Heart left ventricle (tissue), 13 donors: ENCODE results near the gene NPM1.

Experiments used
- POLR2A ChIP-seq, 2 donors: fragments of 450-650 bp; IDR thresholded peaks; one replicate each; pipeline ENCODE4 v1.6.1; 2017; ENCODE audit warnings: antibody characterized with exemption in 2 of 2, mild to moderate bottlenecking in 2 of 2, moderate library complexity in 2 of 2
- TF ChIP-seq, protein P1 (sequence below), 12 donors: fragments of 200-600 bp; sonication (generic) in 4 of 12; IDR thresholded peaks; one replicate each; pipeline versions ENCODE4 v1.5.0 to v1.8.0; 2018 to 2022; ENCODE audit warnings: antibody characterized with exemption in 12 of 12, mild to moderate bottlenecking in 5 of 12
- donor health status: ischemic (EF 13 %, LVEDD 7.1; RV severe dilation, severe dysfunction).
- donor health status: DM: no; HTN: yes; CAD: no.
- donor health status: DM: no; HTN: no; CAD: no.
- donor health status: ischemic (EF 25% LVEDD 6.9; RV normal size, moderate dysfunction).
- donor health status: ischemic (EF 25% LVEDD 5.7; RV mildly dilated, moderate dysfunction).
- donor health status: ischemic (EF 35%, LVEDD 5.7; RV mildly dilated, moderate dysfunction).
- donor health status: nonischemic (EF 11% LVEDD 7.7; RV severe dilation, severe dysfunction).
- donor health status: DM: yes; HTN: yes; CAD: no.
- donor health status: PGD.
- donor health status: ischemic (EF 29% LVEDD 5.4; RV normal size, mild dysfunction).
- donor health status: nonischemic (EF 23%, LVEDD 6.1; RV moderate dilation, normal function).

DNA sequence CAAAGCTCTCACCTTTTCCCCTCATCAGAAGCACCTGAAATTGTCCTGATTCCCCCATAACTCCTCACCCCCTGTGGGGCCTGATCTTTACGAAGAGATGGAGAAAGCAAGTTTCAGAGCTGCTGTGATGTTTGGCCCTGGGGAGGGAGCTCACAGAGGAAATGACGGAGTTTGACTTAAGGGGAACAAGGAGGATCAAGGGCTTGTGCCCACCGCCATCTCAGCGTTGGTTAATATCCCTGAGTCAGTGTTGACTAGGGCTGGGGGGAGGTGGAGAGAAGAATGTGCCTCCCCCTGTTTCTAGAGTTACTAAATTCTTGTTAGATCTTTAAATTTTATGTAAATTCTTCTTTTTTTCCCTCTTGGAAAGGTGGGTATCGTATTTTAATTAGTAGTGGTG lies 59.6 kb downstream of the NPM1 start:
- TF ChIP-seq, protein P1, sequence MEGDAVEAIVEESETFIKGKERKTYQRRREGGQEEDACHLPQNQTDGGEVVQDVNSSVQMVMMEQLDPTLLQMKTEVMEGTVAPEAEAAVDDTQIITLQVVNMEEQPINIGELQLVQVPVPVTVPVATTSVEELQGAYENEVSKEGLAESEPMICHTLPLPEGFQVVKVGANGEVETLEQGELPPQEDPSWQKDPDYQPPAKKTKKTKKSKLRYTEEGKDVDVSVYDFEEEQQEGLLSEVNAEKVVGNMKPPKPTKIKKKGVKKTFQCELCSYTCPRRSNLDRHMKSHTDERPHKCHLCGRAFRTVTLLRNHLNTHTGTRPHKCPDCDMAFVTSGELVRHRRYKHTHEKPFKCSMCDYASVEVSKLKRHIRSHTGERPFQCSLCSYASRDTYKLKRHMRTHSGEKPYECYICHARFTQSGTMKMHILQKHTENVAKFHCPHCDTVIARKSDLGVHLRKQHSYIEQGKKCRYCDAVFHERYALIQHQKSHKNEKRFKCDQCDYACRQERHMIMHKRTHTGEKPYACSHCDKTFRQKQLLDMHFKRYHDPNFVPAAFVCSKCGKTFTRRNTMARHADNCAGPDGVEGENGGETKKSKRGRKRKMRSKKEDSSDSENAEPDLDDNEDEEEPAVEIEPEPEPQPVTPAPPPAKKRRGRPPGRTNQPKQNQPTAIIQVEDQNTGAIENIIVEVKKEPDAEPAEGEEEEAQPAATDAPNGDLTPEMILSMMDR (IDR thresholded peaks at IDR 0.05): no peak
- no peak for TF ChIP-seq POLR2A (IDR thresholded peaks at IDR 0.05)
